GM18505 (cell line): ENCODE data around the gene CACNA1C.
"Not testable (repeated sequence)": the region's sequence is repeated elsewhere in the genome, so short reads cannot be mapped to it uniquely, and the experiment has no call there.

Experiments
- ATAC-seq: cut with Tn5 transposase; IDR thresholded peaks from one replicate; pipeline ENCODE4 v1.9.1; 2021; ENCODE audit not compliant: unreplicated experiment
- POLR2A ChIP-seq: IDR thresholded peaks from 4 replicates; pipeline ENCODE4 v1.6.1; 2011; ENCODE audit warnings: borderline replicate concordance; ENCODE audit not compliant: insufficient read depth, insufficient read length; ENCODE audit errors: extremely low read depth

The CACNA1C gene

GRCh38 chr12:2490831-2491230, 438.0 kb downstream of the CACNA1C start:
- ATAC-seq, result no peak

DNA sequence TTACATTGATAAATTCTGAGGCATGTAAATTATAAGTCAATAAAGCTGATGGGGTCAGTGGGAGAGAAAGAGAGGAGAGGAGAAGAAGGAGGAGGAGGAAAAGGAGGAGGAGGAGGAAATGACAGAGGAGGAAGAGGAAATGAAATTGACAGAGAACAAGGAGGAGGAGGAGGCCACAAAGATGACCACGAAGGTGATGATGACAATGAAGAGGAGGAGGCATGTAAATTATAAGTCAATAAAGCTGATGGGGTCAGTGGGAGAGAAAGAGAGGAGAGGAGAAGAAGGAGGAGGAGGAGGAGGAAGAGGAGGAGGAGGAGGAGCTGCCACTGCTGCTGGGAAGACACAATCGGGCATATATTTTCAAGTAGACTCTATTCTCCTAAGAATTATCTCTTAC, 438.6 kb downstream of the CACNA1C start:
- not testable (repeated sequence) for ATAC-seq

More at GRCh38 chr12:2490831-2491230, 438.0 kb downstream of the CACNA1C start:
- no peak for TF ChIP-seq POLR2A

- no peak for ATAC-seq
- TF ChIP-seq POLR2A, result no peak
Measured at GRCh38 chr12:2492236-2492635, 439.4 kb downstream of the CACNA1C start.

DNA sequence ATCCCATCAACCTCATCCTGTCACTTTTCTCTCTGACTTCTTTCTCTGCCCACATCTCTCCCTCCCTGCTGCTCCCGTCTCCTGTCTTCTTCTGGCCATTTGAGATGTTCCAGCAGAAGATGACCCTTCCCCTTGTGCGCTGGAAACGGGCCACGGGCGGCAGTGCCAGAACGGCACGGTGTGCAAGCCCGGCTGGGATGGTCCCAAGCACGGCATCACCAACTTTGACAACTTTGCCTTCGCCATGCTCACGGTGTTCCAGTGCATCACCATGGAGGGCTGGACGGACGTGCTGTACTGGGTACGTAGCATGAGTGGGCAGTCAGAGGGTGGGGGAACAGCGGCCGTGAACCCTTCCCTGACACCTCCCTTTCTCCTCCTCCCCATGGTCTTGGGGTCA, 440.3 kb downstream of the CACNA1C start:
- ATAC-seq, result no peak
- TF ChIP-seq POLR2A, result no peak

- ATAC-seq, result no peak
- no peak for TF ChIP-seq POLR2A
Measured at GRCh38 chr12:2494486-2495192, 441.9 kb downstream of the CACNA1C start.

- ATAC-seq, result no peak
- TF ChIP-seq POLR2A, result no peak
Measured at GRCh38 chr12:2495417-2496112, 442.8 kb downstream of the CACNA1C start.

DNA sequence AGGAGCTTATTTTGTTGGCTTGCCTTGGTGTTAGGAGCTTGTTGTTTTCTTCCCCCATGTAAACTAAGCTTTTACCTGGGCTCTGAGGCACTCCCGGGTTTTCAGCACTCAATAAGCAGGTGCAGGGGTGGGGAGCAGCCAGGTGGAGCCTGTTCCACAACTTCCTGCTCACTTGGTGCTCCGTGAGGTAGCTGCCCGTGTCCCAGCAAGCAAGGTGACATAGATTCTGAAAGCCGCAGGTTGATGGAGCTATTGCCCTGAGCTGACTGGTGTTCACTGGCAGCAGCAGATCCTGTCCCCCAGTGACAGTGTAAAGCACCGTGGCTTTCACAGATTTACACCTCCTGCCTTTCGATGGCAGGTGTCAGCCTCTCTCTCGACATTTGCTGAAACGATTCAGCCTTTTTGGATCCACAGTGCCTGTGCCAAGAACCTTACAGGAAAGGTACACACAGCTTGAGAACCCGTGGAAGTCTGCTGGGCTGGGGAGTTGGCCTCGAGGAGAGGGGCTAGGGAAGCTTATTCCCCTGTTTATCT, 446.2 kb downstream of the CACNA1C start:
- TF ChIP-seq POLR2A, result no peak
- no peak for ATAC-seq

DNA sequence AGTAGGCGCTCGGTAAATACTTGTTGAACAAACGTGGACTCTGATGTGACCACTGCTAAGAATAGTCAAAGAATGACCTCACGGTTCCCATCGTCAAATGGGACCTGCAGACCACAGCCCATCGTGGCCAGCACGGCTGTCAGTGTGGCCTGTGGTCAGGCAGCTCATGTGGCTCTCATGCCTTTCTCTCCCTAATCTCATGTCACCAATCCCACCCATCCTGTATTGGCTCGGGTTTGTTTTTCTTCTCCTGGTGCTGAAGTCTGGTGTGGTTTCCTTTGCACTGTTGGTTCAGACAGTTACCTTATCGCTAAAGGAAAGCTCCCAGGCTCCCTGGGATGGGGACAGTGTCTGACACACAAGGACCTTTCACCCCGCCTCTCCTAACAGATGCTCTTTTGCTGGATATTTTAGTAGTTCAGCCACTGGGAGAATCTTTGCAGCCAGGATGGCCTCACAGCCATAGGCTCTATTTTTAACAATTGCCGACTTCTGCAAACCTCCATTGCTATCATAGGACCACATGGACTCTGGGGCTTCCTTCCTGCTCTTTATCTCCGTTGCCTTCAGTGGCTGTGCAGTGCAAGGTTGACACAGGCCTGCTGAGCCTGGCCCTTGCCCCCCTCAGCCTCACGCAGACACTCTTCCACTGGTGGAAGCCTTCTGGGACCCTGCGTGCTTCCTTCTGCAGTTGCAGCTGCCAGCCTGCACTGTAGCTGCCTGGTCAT, 448.8 kb downstream of the CACNA1C start:
- ATAC-seq, result no peak
- TF ChIP-seq POLR2A, result no peak

- ATAC-seq, result no peak
- no peak for TF ChIP-seq POLR2A
Measured at GRCh38 chr12:2503036-2503435, 450.2 kb downstream of the CACNA1C start.

DNA sequence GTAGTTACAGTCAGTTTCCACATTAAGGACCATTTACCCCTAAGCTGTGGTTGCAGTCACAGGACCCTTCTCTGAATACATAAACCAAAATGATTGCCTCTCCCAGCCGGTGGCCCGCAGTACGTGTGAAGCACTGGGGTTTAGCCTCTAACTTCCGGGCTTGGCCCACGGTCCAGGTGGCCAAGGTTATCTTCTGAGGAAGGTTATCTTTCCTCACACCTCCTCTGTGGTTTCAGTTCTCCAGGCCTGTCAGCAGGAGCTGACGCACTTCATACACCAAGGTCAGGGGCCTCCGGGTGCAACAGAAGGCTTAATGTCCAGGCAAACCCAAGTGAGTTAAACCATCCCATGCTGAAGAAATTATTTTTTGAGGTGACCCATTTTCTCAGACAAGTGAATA, 451.0 kb downstream of the CACNA1C start:
- ATAC-seq, result no peak
- no peak for TF ChIP-seq POLR2A

GRCh38 chr12:2504577-2504976, 451.8 kb downstream of the CACNA1C start:
- TF ChIP-seq POLR2A, result no peak
- ATAC-seq, result no peak

DNA sequence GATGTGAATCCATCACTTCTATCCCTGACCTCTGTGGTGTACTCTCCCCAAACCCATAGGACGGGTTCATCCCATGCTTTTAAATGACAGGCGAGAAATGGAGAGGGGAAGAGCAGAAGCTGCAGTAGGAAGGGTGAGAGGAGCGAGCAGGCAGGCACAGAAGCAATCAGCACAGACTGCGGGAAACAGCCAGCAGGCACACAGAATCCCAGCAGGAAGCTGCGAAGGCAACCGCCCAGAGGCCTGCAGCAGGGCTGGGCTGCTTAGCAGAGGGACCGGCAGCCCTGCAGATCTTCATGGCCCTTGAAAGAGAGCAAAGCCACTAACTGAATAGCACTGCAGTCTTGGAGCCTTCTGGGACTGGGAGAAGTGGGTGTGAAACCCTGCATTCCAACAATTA, 455.0 kb downstream of the CACNA1C start:
- TF ChIP-seq POLR2A, result no peak
- no peak for ATAC-seq

GRCh38 chr12:2509137-2509536, 456.4 kb downstream of the CACNA1C start:
- TF ChIP-seq POLR2A, result no peak
- ATAC-seq, result no peak
